Measurements from ENCODE around the gene NCK2. TPM values are rescaled to one million over a fixed set of nuclear protein-coding genes. Genes with fewer than 3 reads are reported as not detected.

NCK2 gene
- total RNA-seq, 2 donors from 2014 or later: 36.6 to 42.8 TPM

GRCh38 chr2:105741174-105741573, 3.5 kb upstream of the NCK2 start:
- DNase-seq: no peak
- intact Hi-C loops (cut with DNase I): no loop called here
- Histone ChIP-seq H3K4me3 (no peak overlapping the region), H3K36me3 (replicated peaks in 1 of 2; ENCODE audit: insufficient read depth in 1 of 2, low read depth in 2 of 2) (no peaks in the 10 kb centered on the region), H3K4me1 (peaks cover 8% of the 10 kb centered on the region), H3K9me3 (no peaks in the 10 kb centered on the region), H3K27ac (no peak overlapping the region), H3K27me3 (no peaks in the 10 kb centered on the region)
- WGBS, 2 donors: 75 to 87% methylated on average over 3 of the region's 3 CpGs
- TF ChIP-seq POLR2A (IDR thresholded peaks at IDR 0.05): no peak
- no peak for TF ChIP-seq CTCF (IDR thresholded peaks at IDR 0.05)
- no peak for ATAC-seq

- no peak for TF ChIP-seq CTCF (IDR thresholded peaks at IDR 0.05)
- TF ChIP-seq POLR2A (IDR thresholded peaks at IDR 0.05): no peak
Observed at GRCh38 chr2:105741617-105742016, 3.1 kb upstream of the NCK2 start.

GRCh38 chr2:105744091-105744908, 412 bp upstream of the NCK2 start:
- Histone ChIP-seq H3K36me3 (replicated peaks in 1 of 2; ENCODE audit: insufficient read depth in 1 of 2, low read depth in 2 of 2) (no peaks in the 10 kb centered on the region), H3K9me3 (no peaks in the 10 kb centered on the region), H3K27ac (peak overlapping the region; percentile 73 to 94 (median 85)), H3K4me1 (peaks cover 34% of the 10 kb centered on the region), H3K27me3 (no peaks in the 10 kb centered on the region), H3K4me3 (peak overlapping the region; percentile 23 to 78)
- DNase-seq (peak; percentile 60 to 70 (median 65)), ATAC-seq (peak; percentile 83)
- TF ChIP-seq CTCF (IDR thresholded peaks at IDR 0.05): no peak
- TF ChIP-seq POLR2A (IDR thresholded peaks at IDR 0.05): peak; percentile 19 to 40 (median 29)
- intact Hi-C loops (cut with DNase I): no loop called here
- 3 to 17% methylated on average over 14 to 62 of the region's 75 CpGs for WGBS, 2 donors

More at GRCh38 chr2:105741617-105742016, 3.1 kb upstream of the NCK2 start:
- H3K27ac ChIP-seq: no peak overlapping the region
- no peaks in the 10 kb centered on the region for H3K27me3 ChIP-seq
- peaks cover 12% of the 10 kb centered on the region for H3K4me1 ChIP-seq
- WGBS, 2 donors: 94 to 95% methylated on average over 4 of the region's 4 CpGs
- no peak overlapping the region for H3K4me3 ChIP-seq
- DNase-seq (no peak), ATAC-seq (no peak)
- H3K36me3 ChIP-seq (replicated peaks in 1 of 2; ENCODE audit: insufficient read depth in 1 of 2, low read depth in 2 of 2): no peaks in the 10 kb centered on the region
- H3K9me3 ChIP-seq: no peaks in the 10 kb centered on the region
- intact Hi-C loops (cut with DNase I): no loop called here

GRCh38 chr2:105746177-105747080, 1.7 kb downstream of the NCK2 start:
- intact Hi-C loops (cut with DNase I): no loop called here
- H3K36me3 ChIP-seq (replicated peaks in 1 of 2; ENCODE audit: insufficient read depth in 1 of 2, low read depth in 2 of 2): no peaks in the 10 kb centered on the region
- peak overlapping the region; percentile 71 to 88 for H3K4me3 ChIP-seq
- no peaks in the 10 kb centered on the region for H3K27me3 ChIP-seq
- no peaks in the 10 kb centered on the region for H3K9me3 ChIP-seq
- peaks cover 53% of the 10 kb centered on the region for H3K4me1 ChIP-seq
- DNase-seq (peak; percentile 79 to 91 (median 82)), ATAC-seq (peak; percentile 43)
- H3K27ac ChIP-seq: peak overlapping the region; percentile 79 to 96 (median 91)
- WGBS, 2 donors: 17 to 20% methylated on average over 23 of the region's 23 CpGs
- TF ChIP-seq POLR2A (IDR thresholded peaks at IDR 0.05): peak in 2 of 3 donors; percentile 32 to 33
- no peak for TF ChIP-seq CTCF (IDR thresholded peaks at IDR 0.05)

Measured in body of pancreas (tissue), 4 donors.